Stimulated activated CD4-positive, alpha-beta T cell treated with anti-CD3 and anti-CD28 coated beads, Interleukin-1b, Interleukin-23, amount 100 ng/mL, for 1 hour (primary cell): ENCODE data around the gene KRTAP5-10.
"Not testable (repeated sequence)": the region's sequence is repeated elsewhere in the genome, so short reads cannot be mapped to it uniquely, and the experiment has no call there.

Source experiments
- DNase-seq, 2 donors: peaks; one replicate each; pipeline ENCODE4 v3.0.0-alpha.2; 2020; ENCODE audit warnings: low read depth in 2 of 2

The KRTAP5-10 gene

DNA sequence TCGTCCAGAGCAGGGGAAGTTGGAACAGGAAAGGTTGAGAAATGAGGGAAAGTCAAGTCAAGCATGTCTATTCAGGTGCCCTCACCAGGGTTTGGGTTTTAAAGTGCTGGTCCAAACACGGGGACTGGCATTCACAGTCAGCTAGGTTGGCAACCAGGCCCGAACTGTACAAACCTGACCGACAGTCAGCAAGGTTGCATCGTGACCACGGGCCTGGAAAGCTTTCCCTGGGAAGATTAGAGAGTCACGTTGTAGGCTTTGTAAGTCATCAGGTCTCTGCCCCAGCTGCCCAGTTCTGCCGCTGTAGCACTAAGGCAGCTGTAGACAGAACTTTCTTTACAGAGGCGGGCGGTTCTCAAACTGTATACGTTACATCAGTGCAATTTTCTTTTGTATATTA is 7.4 kb downstream of the KRTAP5-10 start:
- DNase-seq = no peak

DNA sequence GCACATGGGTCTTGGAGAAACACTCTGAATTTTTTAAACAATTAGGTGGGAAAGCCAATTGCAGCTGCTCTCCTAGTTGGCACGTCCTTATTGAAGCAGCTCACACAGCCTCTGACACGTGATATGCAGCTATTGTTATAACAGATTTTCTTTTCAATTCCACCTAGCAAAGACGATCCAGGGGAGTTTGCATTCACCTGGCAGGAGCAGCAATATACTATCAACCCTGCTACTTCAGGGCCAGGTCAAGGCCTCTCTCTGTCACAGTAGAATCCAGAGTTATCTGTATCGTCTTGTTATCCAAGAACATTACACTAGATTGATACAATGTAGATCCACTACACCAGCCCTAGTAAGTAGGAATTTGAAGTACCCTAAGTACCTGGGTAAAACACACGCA is 9.1 kb downstream of the KRTAP5-10 start:
- DNase-seq = no peak

- no peak for DNase-seq
Measured at GRCh38 chr11:71575723-71576424, 10.5 kb downstream of the KRTAP5-10 start.

DNA sequence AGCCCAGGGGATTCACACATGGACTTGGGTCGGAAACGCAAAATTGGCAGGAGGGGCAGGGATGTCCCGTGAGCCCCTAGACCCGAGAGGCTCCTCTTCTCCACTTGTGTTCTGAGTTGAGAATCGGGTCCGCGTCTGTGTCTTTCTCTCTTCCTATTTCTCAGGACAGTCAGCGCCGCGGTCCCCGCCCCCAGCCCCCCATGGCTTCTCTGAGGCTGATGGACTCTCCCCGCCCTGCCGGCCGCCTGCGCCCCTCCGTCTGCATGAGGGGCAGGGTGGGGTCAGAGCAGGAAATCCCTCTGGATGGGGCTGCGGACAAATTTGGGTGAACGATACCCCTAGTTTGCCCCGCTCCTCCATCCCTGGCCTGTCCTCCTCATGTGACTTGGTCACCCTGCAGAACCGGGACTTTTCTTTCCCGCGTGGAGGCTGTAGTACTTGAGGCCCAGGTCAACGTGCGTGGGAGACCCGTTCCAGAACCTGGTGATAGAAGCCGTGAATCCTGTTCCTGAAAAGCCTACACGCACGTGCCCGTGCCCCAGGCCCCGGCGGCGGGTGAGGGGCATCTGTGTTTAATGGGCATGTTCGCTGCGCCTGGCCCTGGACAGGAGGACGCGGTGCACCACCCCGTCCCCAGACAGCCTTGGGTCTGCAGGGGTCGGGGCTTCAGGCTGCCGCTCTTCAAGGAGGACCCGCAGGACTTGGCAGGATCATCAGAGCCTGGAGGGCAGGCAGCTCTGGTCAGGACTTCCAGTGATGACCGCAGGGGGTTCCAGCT is 11.5 kb downstream of the KRTAP5-10 start:
- not testable (repeated sequence) for DNase-seq

- no peak for DNase-seq
Measured at GRCh38 chr11:71577469-71578004, 12.2 kb downstream of the KRTAP5-10 start.

DNA sequence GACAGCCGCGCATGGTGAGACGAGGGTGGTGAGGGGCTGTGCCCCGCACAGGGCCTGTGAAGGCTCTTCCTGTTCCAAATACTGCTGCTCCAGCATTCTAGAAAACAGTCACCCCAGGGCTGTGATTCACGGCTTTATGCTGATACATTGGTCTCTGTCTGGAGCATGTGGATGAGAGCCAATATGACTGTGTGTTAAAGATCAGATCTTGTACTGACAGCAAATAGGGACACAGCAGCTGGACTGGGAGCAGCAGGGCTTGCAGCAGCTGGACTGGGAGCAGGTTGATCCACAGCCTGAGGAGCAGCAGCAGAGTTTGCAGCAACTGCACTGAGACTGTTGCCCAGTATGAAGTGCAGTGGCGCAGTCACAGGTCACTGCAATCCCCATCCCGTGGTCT is 14.2 kb downstream of the KRTAP5-10 start:
- not testable (repeated sequence) for DNase-seq

DNA sequence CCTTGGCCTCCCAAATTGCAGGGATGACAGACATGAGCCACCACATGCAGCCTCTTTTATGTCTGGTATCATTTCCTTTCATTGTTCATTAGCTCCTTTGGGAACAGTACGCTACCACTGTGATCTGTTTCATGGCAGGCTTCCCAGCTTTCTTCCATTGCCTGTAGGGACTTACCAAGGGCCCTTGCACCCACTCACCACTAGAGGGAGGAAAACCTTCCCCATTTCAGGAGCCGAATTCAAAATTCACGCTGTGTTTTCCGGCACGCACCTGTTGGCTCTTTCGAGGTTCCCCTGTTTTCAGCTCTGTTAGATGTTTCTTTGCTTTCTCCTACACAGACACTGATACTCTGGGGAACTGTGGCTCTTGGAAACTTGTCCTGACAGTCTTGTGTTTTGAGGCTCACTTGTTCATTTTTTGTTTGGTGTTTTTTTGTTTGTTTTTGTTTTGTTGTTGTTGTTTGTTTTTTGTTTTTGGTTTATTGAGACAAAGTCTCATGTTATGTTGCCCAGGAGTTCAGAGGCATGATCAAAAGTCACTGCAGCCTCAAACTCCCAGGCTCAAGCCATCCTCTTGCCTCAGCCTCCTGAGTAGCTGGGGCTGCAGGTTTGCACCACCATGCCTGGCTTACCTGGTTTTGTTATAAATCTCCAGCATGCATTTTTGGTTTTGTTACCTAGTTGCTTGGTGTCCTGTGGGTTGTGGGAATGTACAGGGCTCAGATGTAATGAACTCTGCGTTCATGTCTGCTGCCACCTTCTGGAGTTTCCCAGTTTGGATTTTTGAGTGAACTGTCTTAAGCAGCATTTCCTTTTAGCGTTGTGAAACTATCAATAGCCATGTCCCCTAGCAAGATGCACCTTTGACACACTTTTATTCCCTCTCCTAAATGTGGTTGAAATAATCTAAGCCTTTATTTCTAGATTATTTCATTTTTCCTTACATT is 15.0 kb downstream of the KRTAP5-10 start:
- DNase-seq = peak in 1 of 2 donors; percentile 18

DNA sequence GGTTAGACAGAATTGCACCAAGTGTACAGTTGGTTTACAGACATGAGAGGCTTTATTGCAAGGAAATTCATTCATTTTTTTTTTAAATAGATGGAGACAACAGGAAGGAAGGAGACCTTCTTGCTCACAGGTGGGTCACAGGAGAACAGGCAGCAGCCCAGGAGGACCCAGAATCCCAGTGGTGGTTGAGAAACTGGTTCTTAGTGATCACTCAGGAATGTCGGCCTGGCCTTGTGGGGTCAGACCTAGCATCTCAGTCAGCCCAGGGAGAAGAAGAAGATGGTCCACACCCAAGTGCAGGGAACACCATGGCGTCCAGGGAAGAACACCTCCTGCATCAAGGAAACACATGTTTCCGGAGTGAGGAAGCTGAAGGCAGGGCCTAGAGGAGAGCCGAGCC is 16.5 kb downstream of the KRTAP5-10 start:
- no peak for DNase-seq

- DNase-seq = no peak
Measured at GRCh38 chr11:71582309-71582895, 17.0 kb downstream of the KRTAP5-10 start, which contains the start of gene KRTAP5-11. KRTAP5-11 (minus strand) TSS chr11:71582875; CDS start chr11:71582837, 38 bp downstream.

DNA sequence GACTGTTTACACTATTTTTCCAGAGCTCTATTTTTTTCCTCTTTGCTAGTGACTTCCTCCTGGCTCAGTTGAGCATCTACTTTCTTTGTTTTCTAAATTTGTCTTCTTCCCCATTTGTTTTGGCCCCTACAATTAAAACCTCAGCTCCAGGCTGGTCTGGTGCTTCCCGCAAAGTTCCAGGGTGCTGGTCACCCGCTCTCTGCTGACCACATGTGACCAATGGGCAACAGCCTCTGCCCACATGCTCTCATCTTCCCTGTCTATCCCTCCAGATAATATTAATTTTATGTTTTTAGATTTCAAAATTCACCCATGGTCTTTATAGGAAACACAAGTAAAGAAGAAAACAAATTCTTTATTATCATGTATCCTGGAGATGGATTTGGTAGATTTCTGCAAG is 17.6 kb downstream of the KRTAP5-10 start:
- DNase-seq = not testable (repeated sequence)

- DNase-seq = not testable (repeated sequence)
Measured at GRCh38 chr11:71585673-71586072, 20.3 kb downstream of the KRTAP5-10 start.

DNA sequence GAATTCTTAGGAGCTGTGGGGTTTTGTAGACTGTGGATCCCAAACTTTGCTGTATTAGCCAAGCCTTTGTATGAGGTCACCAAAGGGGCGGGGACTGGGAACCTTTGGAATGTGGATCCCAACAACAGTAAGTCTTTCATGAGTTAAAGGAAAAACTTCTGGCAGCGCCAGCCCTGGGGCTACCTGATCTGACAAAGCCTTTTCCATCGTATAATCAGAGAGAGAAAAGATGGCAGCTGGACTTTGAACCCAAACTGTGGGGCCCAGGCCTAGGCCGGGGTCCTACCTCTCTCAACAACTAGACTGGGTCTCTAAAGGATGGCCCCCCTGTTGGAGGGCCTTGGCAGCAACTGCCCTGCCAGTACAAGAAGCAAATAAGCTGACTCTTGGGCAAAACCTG is 23.0 kb downstream of the KRTAP5-10 start:
- DNase-seq = not testable (repeated sequence)

GRCh38 chr11:71588822-71589545 is 23.6 kb downstream of the KRTAP5-10 start:
- DNase-seq = peak in 1 of 2 donors; percentile 40

DNA sequence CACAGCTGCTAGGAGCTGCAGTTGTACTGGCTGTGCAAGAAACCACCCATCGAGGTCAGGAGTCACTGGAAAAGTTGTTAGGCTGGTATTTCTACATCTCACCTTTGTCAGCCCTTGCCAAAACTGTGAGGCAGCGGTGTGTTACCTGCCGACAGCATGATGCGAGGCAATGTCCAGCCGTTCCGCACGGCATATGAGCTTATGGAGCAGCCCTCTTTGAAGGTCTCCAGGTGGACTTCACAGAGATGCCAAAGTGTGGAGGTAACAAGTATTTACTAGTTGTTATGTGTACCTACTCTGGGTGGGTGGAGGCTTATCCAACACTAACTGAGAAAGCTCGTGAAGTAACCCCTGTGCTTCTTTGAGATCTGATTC is 24.2 kb downstream of the KRTAP5-10 start:
- not testable (repeated sequence) for DNase-seq

DNA sequence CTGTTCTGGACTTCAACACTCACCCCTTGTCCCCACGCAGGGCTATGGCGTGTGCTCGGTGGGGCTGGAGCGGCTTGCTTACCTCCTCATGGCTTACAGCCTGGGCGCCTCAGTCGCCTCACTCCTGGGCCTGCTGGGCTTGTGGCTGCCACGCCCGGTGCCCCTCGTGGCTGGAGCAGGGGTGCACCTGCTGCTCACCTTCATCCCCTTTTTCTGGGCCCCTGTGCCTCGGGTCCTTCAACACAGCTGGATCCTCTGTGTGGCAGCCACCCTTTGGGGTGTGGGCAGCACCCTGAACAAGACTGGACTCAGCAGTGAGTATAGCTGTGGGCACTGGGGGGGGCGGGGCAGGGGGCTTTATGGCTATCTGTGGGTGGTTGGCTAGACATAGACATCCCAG is 37.9 kb downstream of the KRTAP5-10 start:
- not testable (repeated sequence) for DNase-seq

DNA sequence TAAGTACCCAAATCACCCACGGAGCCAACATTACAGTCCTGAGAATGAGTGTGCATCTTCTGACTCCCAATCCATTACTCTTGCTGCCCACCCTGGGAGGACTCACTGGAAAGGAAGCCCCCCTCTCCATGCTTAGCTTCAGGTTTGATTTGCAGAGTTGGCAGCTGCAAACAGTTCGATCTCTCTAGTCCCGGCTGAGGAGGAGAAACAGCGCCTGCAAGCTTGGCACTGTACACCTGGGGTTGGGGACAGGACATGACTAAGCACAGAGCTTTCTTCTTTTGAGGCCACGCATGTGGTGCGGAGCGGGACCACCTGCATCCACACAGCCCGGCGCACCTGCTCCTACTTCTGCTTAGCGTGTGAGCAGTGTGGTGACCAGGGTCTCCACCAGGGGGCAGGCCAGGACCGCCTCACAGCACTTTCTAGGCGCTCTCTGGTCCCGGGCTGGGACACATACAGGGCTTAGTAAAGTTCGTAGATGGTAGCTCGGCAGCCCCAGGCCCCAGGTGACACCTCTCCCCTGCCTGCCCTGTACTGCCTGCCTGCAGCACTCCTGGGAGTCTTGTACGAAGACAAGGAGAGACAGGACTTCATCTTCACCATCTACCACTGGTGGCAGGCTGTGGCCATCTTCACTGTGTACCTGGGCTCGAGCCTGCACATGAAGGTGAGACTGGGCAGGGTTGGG is 39.6 kb downstream of the KRTAP5-10 start:
- not testable (repeated sequence) for DNase-seq

- not testable (repeated sequence) for DNase-seq
Measured at GRCh38 chr11:71606853-71607519, 41.6 kb downstream of the KRTAP5-10 start.

DNA sequence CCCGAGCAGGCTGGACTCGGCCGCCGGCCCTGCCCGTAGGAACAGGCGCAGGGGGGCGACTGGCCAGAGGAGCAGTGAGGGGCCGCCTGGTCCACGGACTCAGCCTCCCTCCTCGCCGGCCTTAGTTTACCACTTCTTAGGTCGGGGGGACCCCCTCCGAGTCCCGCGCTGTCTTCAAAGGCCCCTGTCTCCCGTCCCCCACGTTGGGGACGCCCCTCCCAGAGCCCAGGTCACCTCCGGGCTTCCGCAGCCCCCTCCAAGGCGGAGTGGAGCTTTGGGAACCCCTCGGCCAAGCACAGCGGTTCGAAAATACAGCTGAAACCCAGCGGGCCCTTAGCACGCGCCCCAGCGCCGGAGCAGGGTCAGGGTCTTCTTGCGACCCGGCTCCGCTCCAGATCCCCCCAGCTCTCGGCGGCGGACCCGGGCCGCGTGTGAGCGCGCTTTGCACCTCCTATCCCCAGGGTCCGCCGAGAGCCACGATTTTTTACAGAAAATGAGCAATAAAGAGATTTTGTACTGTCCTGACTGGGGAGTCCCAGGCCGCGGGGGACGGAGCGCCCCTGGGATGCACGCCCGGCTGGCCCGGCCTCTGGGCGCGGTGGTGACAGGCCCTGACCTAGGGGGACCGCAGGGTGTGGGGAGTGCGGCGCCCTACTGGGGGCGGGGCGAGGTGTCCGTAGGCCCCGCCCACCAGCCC is 42.3 kb downstream of the KRTAP5-10 start:
- not testable (repeated sequence) for DNase-seq

DNA sequence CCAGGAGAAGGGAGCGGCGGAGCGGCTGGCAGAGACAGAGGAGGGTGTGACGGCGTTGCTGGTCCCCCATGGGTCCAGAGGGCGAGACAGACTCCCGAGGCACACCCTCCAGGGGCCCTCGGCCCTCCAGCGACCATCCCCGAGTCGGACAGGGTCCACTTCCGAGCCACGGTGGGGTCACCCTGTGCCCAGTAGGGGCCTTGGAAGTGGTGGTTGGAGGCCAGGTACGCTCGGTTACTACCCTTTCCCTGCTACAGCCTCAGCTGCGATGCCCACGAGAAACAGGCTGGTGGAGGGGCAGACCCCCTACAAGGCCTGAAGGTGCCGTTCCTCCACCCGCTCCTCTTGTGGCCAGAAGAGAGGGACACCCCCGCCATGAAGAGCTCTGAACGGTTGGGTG is 42.9 kb downstream of the KRTAP5-10 start:
- DNase-seq = not testable (repeated sequence)
